ENCODE measurements around the gene ERC1. TPM values are rescaled to one million over a fixed set of nuclear protein-coding genes. Genes with fewer than 3 reads are reported as not detected.
A peak's percentile ranks its signal among the peaks of the same experiment; 100 is the strongest.

ERC1 gene
- total RNA-seq, 1 donor, result 17.2 TPM

GRCh38 chr12:1518591-1519516 lies 527.8 kb downstream of the ERC1 start:
- DNase-seq (ENCODE audit: low read depth in 2 of 3, low spot score in 2 of 3), result no peak

- DNase-seq (ENCODE audit: low read depth in 2 of 3, low spot score in 2 of 3), result no peak
These were observed 528.6 kb downstream of the ERC1 start for GRCh38 chr12:1519642-1520041.

- DNase-seq (ENCODE audit: low read depth in 2 of 3, low spot score in 2 of 3), result no peak
These were observed 532.0 kb downstream of the ERC1 start for GRCh38 chr12:1523046-1523445.

GRCh38 chr12:1523558-1524050 lies 532.6 kb downstream of the ERC1 start:
- no peak for DNase-seq (ENCODE audit: low read depth in 2 of 3, low spot score in 2 of 3)

GRCh38 chr12:1525858-1526257 lies 534.8 kb downstream of the ERC1 start:
- DNase-seq (ENCODE audit: low read depth in 2 of 3, low spot score in 2 of 3), result no peak

GRCh38 chr12:1527789-1528188 lies 536.8 kb downstream of the ERC1 start:
- DNase-seq (ENCODE audit: low read depth in 2 of 3, low spot score in 2 of 3), result no peak

- DNase-seq (ENCODE audit: low read depth in 2 of 3, low spot score in 2 of 3), result no peak
These were observed 537.8 kb downstream of the ERC1 start for GRCh38 chr12:1528791-1529190.

- DNase-seq (ENCODE audit: low read depth in 2 of 3, low spot score in 2 of 3), result no peak
These were observed 538.3 kb downstream of the ERC1 start for GRCh38 chr12:1529228-1529861.

GRCh38 chr12:1529862-1530591 lies 539.0 kb downstream of the ERC1 start:
- no peak for DNase-seq (ENCODE audit: low read depth in 2 of 3, low spot score in 2 of 3)

GRCh38 chr12:1530592-1531152 lies 539.6 kb downstream of the ERC1 start:
- DNase-seq (ENCODE audit: low read depth in 2 of 3, low spot score in 2 of 3), result no peak

- no peak for DNase-seq (ENCODE audit: low read depth in 2 of 3, low spot score in 2 of 3)
These were observed 540.2 kb downstream of the ERC1 start for GRCh38 chr12:1531153-1531653.

GRCh38 chr12:1531654-1532374 lies 540.8 kb downstream of the ERC1 start:
- no peak for DNase-seq (ENCODE audit: low read depth in 2 of 3, low spot score in 2 of 3)

GRCh38 chr12:1532375-1533165 lies 541.5 kb downstream of the ERC1 start:
- no peak for DNase-seq (ENCODE audit: low read depth in 2 of 3, low spot score in 2 of 3)

- peak in 1 of 3 donors; percentile 66 for DNase-seq (ENCODE audit: low read depth in 2 of 3, low spot score in 2 of 3)
These were observed 542.2 kb downstream of the ERC1 start for GRCh38 chr12:1533205-1533601.

GRCh38 chr12:1533602-1534304 lies 542.7 kb downstream of the ERC1 start:
- peak in 2 of 3 donors; percentile 51 to 58 for DNase-seq (ENCODE audit: low read depth in 2 of 3, low spot score in 2 of 3)

- no peak for DNase-seq (ENCODE audit: low read depth in 2 of 3, low spot score in 2 of 3)
These were observed 543.7 kb downstream of the ERC1 start for GRCh38 chr12:1534748-1535147.

- DNase-seq (ENCODE audit: low read depth in 2 of 3, low spot score in 2 of 3), result no peak
These were observed 545.8 kb downstream of the ERC1 start for GRCh38 chr12:1536817-1537216.

GRCh38 chr12:1539135-1539534 lies 548.1 kb downstream of the ERC1 start:
- DNase-seq (ENCODE audit: low read depth in 2 of 3, low spot score in 2 of 3), result no peak

- DNase-seq (ENCODE audit: low read depth in 2 of 3, low spot score in 2 of 3), result no peak
These were observed 549.7 kb downstream of the ERC1 start for GRCh38 chr12:1540690-1541089.
